H9 (cell line): ENCODE measurements around the gene NEBL. TPM values are rescaled to one million over a fixed set of nuclear protein-coding genes. Genes with fewer than 3 reads are reported as not detected.

Experiments
- DNase-seq: peaks from one replicate; pipeline ENCODE4 v3.0.0-alpha.2; 2017
- H2AFZ ChIP-seq: one replicate; pipeline ENCODE4 v1.6.1; 2013; ENCODE audit warnings: mild to moderate bottlenecking, low read length, control low read depth, moderate library complexity
- H2AK5ac ChIP-seq: 2 replicates; pipeline ENCODE4 v1.6.1; 2013; ENCODE audit warnings: low read length, control low read depth, mixed read lengths; ENCODE audit not compliant: insufficient read length
- H2BK120ac ChIP-seq: one replicate; pipeline ENCODE4 v1.6.1; 2013; ENCODE audit warnings: low read depth, mild to moderate bottlenecking, low read length, control low read depth, inconsistent platforms; ENCODE audit not compliant: poor library complexity, severe bottlenecking
- H2BK12ac ChIP-seq: 2 replicates; pipeline ENCODE4 v1.6.1; 2013; ENCODE audit warnings: low read length, control low read depth, mixed read lengths, low read depth; ENCODE audit not compliant: insufficient read length
- H2BK15ac ChIP-seq: 2 replicates; pipeline ENCODE4 v1.6.1; 2013; ENCODE audit warnings: low read depth, low read length, control low read depth
- H2BK20ac ChIP-seq: one replicate; pipeline ENCODE4 v1.6.1; 2013; ENCODE audit warnings: low read depth, mild to moderate bottlenecking, low read length, control low read depth, inconsistent platforms; ENCODE audit not compliant: poor library complexity, severe bottlenecking
- H2BK5ac ChIP-seq: 2 replicates; pipeline ENCODE4 v1.6.1; 2013; ENCODE audit warnings: low read length, control low read depth, mixed read lengths; ENCODE audit not compliant: insufficient read length
- H3K14ac ChIP-seq: 2 replicates; pipeline ENCODE4 v1.6.1; 2013; ENCODE audit warnings: low read length, control low read depth; ENCODE audit not compliant: insufficient read depth
- H3K18ac ChIP-seq: 2 replicates; pipeline ENCODE4 v1.6.1; 2013; ENCODE audit warnings: low read depth, mild to moderate bottlenecking, mixed read lengths, low read length, control low read depth; ENCODE audit not compliant: insufficient read length
- H3K23ac ChIP-seq: 2 replicates; pipeline ENCODE4 v1.6.1; 2013; ENCODE audit warnings: low read length, control low read depth, mixed read lengths, low read depth; ENCODE audit not compliant: insufficient read length
- H3K23me2 ChIP-seq: 2 replicates; pipeline ENCODE4 v1.6.1; 2013; ENCODE audit warnings: low read depth, mild to moderate bottlenecking, mixed read lengths, low read length, control low read depth; ENCODE audit not compliant: insufficient read length, poor library complexity, severe bottlenecking
- H3K27ac ChIP-seq: 2 replicates; pipeline ENCODE4 v1.5.1; 2013; ENCODE audit warnings: low read length, control low read depth, mixed read lengths, low read depth; ENCODE audit not compliant: insufficient read length
- H3K27me3 ChIP-seq: 2 replicates; pipeline ENCODE4 v1.6.1; 2013; ENCODE audit warnings: low read length, control low read depth, inconsistent platforms; ENCODE audit not compliant: insufficient read depth
- H3K4ac ChIP-seq: 2 replicates; pipeline ENCODE4 v1.6.1; 2013; ENCODE audit warnings: low read depth, mild to moderate bottlenecking, control low read depth, inconsistent platforms, low read length, moderate library complexity
- H3K4me1 ChIP-seq: 2 replicates; pipeline ENCODE4 v1.6.1; 2013; ENCODE audit warnings: low read length, control low read depth, inconsistent platforms; ENCODE audit not compliant: insufficient read depth
- H3K4me2 ChIP-seq: 2 replicates; pipeline ENCODE4 v1.6.1; 2013; ENCODE audit warnings: low read length, control low read depth, mixed read lengths; ENCODE audit not compliant: insufficient read length, insufficient read depth
- H3K56ac ChIP-seq: 2 replicates; pipeline ENCODE4 v1.6.1; 2013; ENCODE audit warnings: low read depth, mild to moderate bottlenecking, mixed read lengths, low read length, control low read depth; ENCODE audit not compliant: insufficient read length
- H3K79me1 ChIP-seq: 2 replicates; pipeline ENCODE4 v1.6.1; 2013; ENCODE audit warnings: low read depth, mild to moderate bottlenecking, moderate library complexity, low read length, control low read depth, inconsistent platforms; ENCODE audit not compliant: insufficient read depth, poor library complexity, severe bottlenecking
- H3K79me2 ChIP-seq: 2 replicates; pipeline ENCODE4 v1.6.1; 2013; ENCODE audit warnings: low read length, control low read depth, inconsistent platforms; ENCODE audit not compliant: insufficient read depth
- H3K9ac ChIP-seq: 2 replicates; pipeline ENCODE4 v1.6.1; 2013; ENCODE audit warnings: low read length, control low read depth, mixed read lengths; ENCODE audit not compliant: insufficient read length; ENCODE audit errors: extremely low read depth
- H3K9me3 ChIP-seq: one replicate; pipeline ENCODE4 v1.6.1; 2013; ENCODE audit warnings: low read depth, low read length, inconsistent platforms; ENCODE audit not compliant: control insufficient read depth
- H3T11ph ChIP-seq: one replicate; pipeline ENCODE4 v1.6.1; 2013; ENCODE audit warnings: mild to moderate bottlenecking, low read length, control low read depth, inconsistent platforms
- H4K20me1 ChIP-seq: one replicate; pipeline ENCODE4 v1.6.1; 2013; ENCODE audit not compliant: control insufficient read depth, insufficient read length, insufficient read depth
- H4K5ac ChIP-seq: 2 replicates; pipeline ENCODE4 v1.6.1; 2013; ENCODE audit warnings: low read depth, mild to moderate bottlenecking, mixed read lengths, low read length, control low read depth; ENCODE audit not compliant: insufficient read length
- H4K8ac ChIP-seq: replicated peaks from 2 replicates; pipeline ENCODE4 v1.6.1; 2013; ENCODE audit warnings: low read length, control low read depth, mixed read lengths, low read depth; ENCODE audit not compliant: insufficient read length
- H4K91ac ChIP-seq: 2 replicates; pipeline ENCODE4 v1.6.1; 2013; ENCODE audit warnings: low read depth, mild to moderate bottlenecking, moderate library complexity, mixed read lengths, low read length, control low read depth; ENCODE audit not compliant: insufficient read length
- H3K27ac Mint-ChIP-seq, 3 experiments: 2 replicates in 2 of 3; 3 replicates in 1 of 3; pipeline ENCODE4 v1.8.0; 2020 to 2021; ENCODE audit warnings: mixed read lengths in 3 of 3, mild to moderate bottlenecking in 1 of 3, moderate library complexity in 1 of 3
- H3K27me3 Mint-ChIP-seq: 2 replicates; pipeline ENCODE4 v1.8.0; 2021; ENCODE audit warnings: low read depth, mild to moderate bottlenecking, moderate library complexity, mixed read lengths
- H3K36me3 Mint-ChIP-seq, 3 experiments: 2 replicates in 2 of 3; 3 replicates in 1 of 3; pipeline ENCODE4 v1.8.0; 2020 to 2021; ENCODE audit warnings: low read depth in 3 of 3, mixed read lengths in 3 of 3; ENCODE audit not compliant: insufficient read depth in 1 of 3
- H3K4me1 Mint-ChIP-seq, 2 experiments: 2 replicates each; pipeline ENCODE4 v1.8.0; 2020; ENCODE audit warnings: mixed read lengths in 2 of 2
- H3K4me3 Mint-ChIP-seq, 2 experiments: 2 replicates in 1 of 2; 3 replicates in 1 of 2; pipeline ENCODE4 v1.8.0; 2020 to 2021; ENCODE audit warnings: mild to moderate bottlenecking in 2 of 2, mixed read lengths in 2 of 2, moderate library complexity in 1 of 2
- H3K9me3 Mint-ChIP-seq, 2 experiments: 2 replicates in 1 of 2; 3 replicates in 1 of 2; pipeline ENCODE4 v1.8.0; 2020; ENCODE audit warnings: mild to moderate bottlenecking in 2 of 2, mixed read lengths in 2 of 2, moderate library complexity in 1 of 2
- CTCF ChIP-seq: fragments of 200-600 bp; sonication (generic); conservative IDR thresholded peaks from 3 replicates; pipeline ENCODE4 v1.8.0; 2021; ENCODE audit warnings: antibody characterized with exemption, mild to moderate bottlenecking
- WGBS: extraction: QIAGEN DNeasy Blood & Tissue Kit; methylation state at CpG from one replicate; pipeline ENCODE4 v1.1.7; 2013; ENCODE audit warnings: missing lambda C conversion rate, low lambda C conversion rate, mixed read lengths; ENCODE audit not compliant: insufficient read length; ENCODE audit errors: extremely low coverage; 5-methylcytosine and 5-hydroxymethylcytosine counted together
- total RNA-seq: library from RNA; stranded (reverse); gene quantifications from 2 replicates; pipeline ENCODE4 v1.2.1, GENCODE V29; 2021

Gene NEBL
- total RNA-seq, 1 experiment from 2014 or later, result 20.9 TPM

- Mint-ChIP-seq H3K4me3 (no peak overlapping the region), H3K9me3 (no peaks in the 10 kb centered on the region), H3K27ac (no peak overlapping the region; a peak in 1 of 7 replicates), H3K36me3 (peaks cover 0 to 8% (median 4%) of the 10 kb centered on the region in 3 experiments; a peak in 2 of 7 replicates), H3K4me1 (no peaks in the 10 kb centered on the region), H3K27me3 (no peaks in the 10 kb centered on the region)
- H3K27me3 ChIP-seq, result no peaks in the 10 kb centered on the region
- no peak for DNase-seq
- H4K91ac ChIP-seq, result no peak overlapping the region
- H3K18ac ChIP-seq, result no peak overlapping the region
- no peak overlapping the region for H3K27ac ChIP-seq
- H4K8ac ChIP-seq, result no peak overlapping the region
- no peaks in the 10 kb centered on the region for H3K9me3 ChIP-seq
- no peaks in the 10 kb centered on the region for H3K79me2 ChIP-seq
- no peak overlapping the region for H3K9ac ChIP-seq
- no peaks in the 10 kb centered on the region for H3K4me1 ChIP-seq
- no peak overlapping the region for H3K23ac ChIP-seq
- no peak overlapping the region for H2BK20ac ChIP-seq
- H2BK5ac ChIP-seq, result no peak overlapping the region
- H2BK120ac ChIP-seq, result no peak overlapping the region
- 100% methylated on average over 2 of the region's 5 CpGs for WGBS
- no peak overlapping the region for H4K5ac ChIP-seq
- H2AK5ac ChIP-seq, result no peak overlapping the region
- H3K56ac ChIP-seq, result no peak overlapping the region
- no peaks in the 10 kb centered on the region for H3K79me1 ChIP-seq
- no peak overlapping the region for H2BK15ac ChIP-seq
- H3K23me2 ChIP-seq, result no peaks in the 10 kb centered on the region
- no peak for TF ChIP-seq CTCF
- no peak overlapping the region for H3K4me2 ChIP-seq
- no peak overlapping the region for H3T11ph ChIP-seq
- no peak overlapping the region for H3K14ac ChIP-seq
- H2AFZ ChIP-seq, result no peak overlapping the region
- H2BK12ac ChIP-seq, result no peak overlapping the region
- no peak overlapping the region for H3K4ac ChIP-seq
- H4K20me1 ChIP-seq, result no peaks in the 10 kb centered on the region
Observed at GRCh38 chr10:20817646-20818045, 79.5 kb downstream of the NEBL start.
